ACC112 (cell line): ENCODE data around the gene ENDOU.

ENCODE experiments used
- H2AFZ ChIP-seq: fragments of 200-600 bp; sonication (generic); one replicate; pipeline ENCODE4 v1.6.0; 2017; ENCODE audit warnings: antibody characterized with exemption, low read length; ENCODE audit not compliant: unreplicated experiment
- H3K27ac ChIP-seq: fragments of 200-600 bp; sonication (generic); 2 replicates; pipeline ENCODE4 v1.5.1; 2014; ENCODE audit warnings: low read depth, mild to moderate bottlenecking, antibody characterized with exemption, low read length, moderate library complexity
- H3K27me3 ChIP-seq: fragments of 200-600 bp; sonication (generic); 2 replicates; pipeline ENCODE4 v1.6.1; 2014; ENCODE audit warnings: mild to moderate bottlenecking, antibody characterized with exemption, low read length, moderate library complexity, mixed read lengths; ENCODE audit not compliant: insufficient read depth
- H3K36me3 ChIP-seq: fragments of 200-600 bp; sonication (generic); 2 replicates; pipeline ENCODE4 v1.6.1; 2016; ENCODE audit warnings: mild to moderate bottlenecking, antibody characterized with exemption, low read length, moderate library complexity, mixed read lengths; ENCODE audit not compliant: insufficient read depth
- H3K4me1 ChIP-seq: fragments of 200-600 bp; sonication (generic); one replicate; pipeline ENCODE4 v1.6.1; 2016; ENCODE audit warnings: low read length, mixed read lengths; ENCODE audit not compliant: insufficient read depth, unreplicated experiment, control insufficient read depth
- H3K4me3 ChIP-seq: fragments of 200-600 bp; sonication (generic); 2 replicates; pipeline ENCODE4 v1.5.1; 2014; ENCODE audit warnings: mild to moderate bottlenecking, low read depth, low read length
- H3K79me2 ChIP-seq: fragments of 200-600 bp; sonication (generic); one replicate; pipeline ENCODE4 v1.6.0; 2016; ENCODE audit warnings: low read length; ENCODE audit not compliant: control insufficient read depth, unreplicated experiment, insufficient read depth

The ENDOU gene

GRCh38 chr12:47717046-47717442, 8.2 kb downstream of the ENDOU start:
- no peaks in the 10 kb centered on the region for H3K36me3 ChIP-seq
- H3K27me3 ChIP-seq, result no peaks in the 10 kb centered on the region
- no peak overlapping the region for H3K4me3 ChIP-seq
- H2AFZ ChIP-seq, result no peak overlapping the region
- no peak overlapping the region for H3K27ac ChIP-seq
- no peaks in the 10 kb centered on the region for H3K79me2 ChIP-seq
- peaks cover 7% of the 10 kb centered on the region for H3K4me1 ChIP-seq

DNA sequence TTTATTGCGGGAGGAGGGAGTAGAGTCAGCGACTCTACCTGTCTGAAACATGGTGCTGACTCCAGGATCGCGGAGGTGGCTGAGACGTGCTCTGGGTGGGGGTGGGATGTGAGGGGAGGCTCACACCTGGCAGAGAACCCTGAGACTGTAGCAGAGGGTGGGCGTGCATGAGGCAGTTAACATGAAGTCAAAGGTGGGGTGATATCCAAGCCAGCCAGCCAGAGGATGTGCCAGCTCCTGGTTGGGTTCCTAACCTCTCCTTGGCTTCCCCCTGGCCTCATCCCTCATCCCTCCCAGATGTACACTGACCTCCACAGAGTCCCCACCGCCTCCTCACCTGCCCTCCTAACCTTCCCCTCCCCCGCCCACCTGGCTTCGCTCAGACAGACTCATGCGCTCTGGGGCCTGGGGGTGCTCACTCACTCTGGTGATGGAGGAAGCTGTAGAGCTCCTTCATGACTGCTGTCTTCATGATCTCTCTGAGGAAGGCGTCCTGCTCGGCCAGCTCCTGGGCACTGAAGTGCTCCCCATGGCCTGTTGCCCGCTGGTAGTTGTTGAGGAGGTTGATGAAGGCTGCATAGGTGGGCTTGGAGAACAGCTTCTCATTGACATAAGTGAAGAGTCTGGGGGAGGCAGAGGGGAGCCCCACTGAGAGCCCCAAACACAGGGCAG, 9.3 kb downstream of the ENDOU start:
- H3K79me2 ChIP-seq, result no peaks in the 10 kb centered on the region
- no peaks in the 10 kb centered on the region for H3K36me3 ChIP-seq
- H3K27me3 ChIP-seq, result no peaks in the 10 kb centered on the region
- no peak overlapping the region for H2AFZ ChIP-seq
- no peak overlapping the region for H3K27ac ChIP-seq
- H3K4me1 ChIP-seq, result peaks cover 7% of the 10 kb centered on the region
- H3K4me3 ChIP-seq, result peak overlapping the region; percentile 47; the same call in 1 of the 2 replicates

DNA sequence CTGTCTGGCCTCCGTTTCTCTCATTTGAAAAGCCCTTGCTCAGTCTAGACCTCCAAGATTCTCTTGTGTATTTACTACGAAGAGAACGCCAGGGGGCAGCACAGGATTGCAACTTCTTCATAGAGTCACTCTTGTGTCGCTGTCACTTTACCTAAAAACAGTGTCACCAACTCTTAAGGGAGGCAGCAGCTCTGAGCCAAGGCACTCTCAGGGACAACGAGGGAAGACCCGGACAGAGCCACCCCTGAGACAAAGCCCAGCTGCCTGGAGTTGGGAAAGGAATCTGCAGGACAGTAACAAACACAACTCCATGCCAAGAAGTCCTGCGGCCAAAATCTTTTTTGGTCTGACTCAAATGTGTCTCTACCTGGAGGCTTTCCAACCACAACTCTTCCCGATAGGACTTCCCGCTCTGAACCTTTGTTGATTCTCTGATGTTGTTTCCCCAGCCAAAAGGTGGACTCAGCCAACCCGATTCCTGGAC, 9.9 kb downstream of the ENDOU start:
- Histone ChIP-seq H2AFZ (no peak overlapping the region), H3K27me3 (no peaks in the 10 kb centered on the region), H3K36me3 (no peaks in the 10 kb centered on the region), H3K4me3 (peak overlapping the region; percentile 47), H3K79me2 (no peaks in the 10 kb centered on the region), H3K4me1 (peaks cover 7% of the 10 kb centered on the region), H3K27ac (no peak overlapping the region)

DNA sequence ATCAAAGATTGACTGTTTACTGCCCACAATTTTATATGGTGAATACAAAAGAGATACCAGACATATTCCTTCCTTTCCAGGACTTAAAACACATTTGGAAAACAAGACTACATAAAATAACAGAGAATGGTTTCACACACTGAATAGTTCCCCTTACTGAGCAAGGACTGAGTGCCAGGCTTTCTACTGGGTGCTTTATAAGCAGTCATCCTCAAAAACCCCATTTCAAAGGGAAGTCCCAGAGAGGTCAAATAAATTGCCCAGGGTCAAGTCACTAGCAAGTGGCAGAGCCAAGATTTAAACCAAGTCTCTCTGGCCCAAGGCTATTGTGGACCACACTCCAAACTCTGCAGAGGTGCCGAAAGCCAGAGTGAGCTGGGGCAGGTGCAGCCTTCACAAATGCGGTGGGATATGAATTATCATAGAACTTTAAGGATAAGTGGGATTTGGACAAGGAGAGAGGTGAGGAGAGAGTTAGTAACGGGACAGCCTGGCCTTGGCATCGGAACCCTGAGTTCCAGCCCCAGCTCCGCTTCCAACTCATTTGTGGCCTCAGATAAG, 10.4 kb downstream of the ENDOU start:
- Histone ChIP-seq H3K36me3 (no peaks in the 10 kb centered on the region), H3K79me2 (no peaks in the 10 kb centered on the region), H3K4me3 (no peak overlapping the region), H3K27ac (no peak overlapping the region), H3K27me3 (no peaks in the 10 kb centered on the region), H2AFZ (no peak overlapping the region), H3K4me1 (peaks cover 7% of the 10 kb centered on the region)

DNA sequence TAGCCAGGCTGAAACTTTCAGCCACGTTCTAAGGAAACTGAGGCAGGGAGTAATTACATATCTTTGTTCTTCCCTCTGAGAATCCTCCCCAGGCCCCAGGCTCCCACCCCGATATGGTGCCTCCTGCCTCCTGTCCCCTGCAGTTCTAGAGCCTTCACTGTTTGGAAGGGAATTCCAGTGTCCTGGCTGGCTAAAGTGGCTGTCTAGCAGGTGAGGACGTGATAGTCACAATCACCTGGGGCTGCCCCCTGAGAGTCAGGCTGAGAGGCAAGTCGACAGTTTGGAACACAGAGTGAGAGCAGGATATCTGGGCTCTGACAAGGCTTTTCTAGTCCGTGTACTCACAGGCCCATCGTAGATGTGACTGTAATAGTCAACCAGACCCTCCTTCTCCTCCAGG, 13.1 kb downstream of the ENDOU start:
- H3K4me3 ChIP-seq, result no peak overlapping the region
- H3K4me1 ChIP-seq, result peaks cover 10% of the 10 kb centered on the region
- H2AFZ ChIP-seq, result no peak overlapping the region
- no peaks in the 10 kb centered on the region for H3K27me3 ChIP-seq
- H3K79me2 ChIP-seq, result no peaks in the 10 kb centered on the region
- no peaks in the 10 kb centered on the region for H3K36me3 ChIP-seq
- H3K27ac ChIP-seq, result no peak overlapping the region

GRCh38 chr12:47711448-47711847, 13.8 kb downstream of the ENDOU start:
- no peaks in the 10 kb centered on the region for H3K27me3 ChIP-seq
- H3K36me3 ChIP-seq, result no peaks in the 10 kb centered on the region
- no peak overlapping the region for H2AFZ ChIP-seq
- H3K27ac ChIP-seq, result no peak overlapping the region
- peaks cover 10% of the 10 kb centered on the region for H3K4me1 ChIP-seq
- peaks cover 2% of the 10 kb centered on the region for H3K79me2 ChIP-seq
- H3K4me3 ChIP-seq, result no peak overlapping the region

DNA sequence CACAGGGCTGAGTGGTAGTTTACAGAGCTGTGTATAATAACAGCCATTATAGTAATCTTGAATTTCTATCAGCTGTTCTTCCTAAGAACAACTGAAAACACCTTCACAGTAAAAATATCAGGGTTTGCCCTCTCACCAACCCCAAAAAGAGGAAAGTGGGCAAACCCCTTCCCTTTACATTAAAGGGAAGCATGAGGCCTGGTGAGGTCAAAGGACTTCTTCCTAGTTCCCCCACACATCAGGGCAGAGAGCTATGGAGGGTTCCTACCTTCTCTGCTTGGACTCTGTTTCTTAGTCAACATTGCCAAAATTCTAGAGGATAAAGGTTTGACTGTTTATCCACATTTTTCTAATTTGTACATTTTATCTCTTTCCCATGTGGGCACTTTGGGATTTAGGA, 15.0 kb downstream of the ENDOU start:
- H3K79me2 ChIP-seq, result peaks cover 12% of the 10 kb centered on the region
- no peak overlapping the region for H2AFZ ChIP-seq
- no peaks in the 10 kb centered on the region for H3K36me3 ChIP-seq
- H3K27ac ChIP-seq, result no peak overlapping the region
- H3K4me3 ChIP-seq, result no peak overlapping the region
- no peaks in the 10 kb centered on the region for H3K27me3 ChIP-seq
- peaks cover 10% of the 10 kb centered on the region for H3K4me1 ChIP-seq

- H3K27me3 ChIP-seq, result no peaks in the 10 kb centered on the region
- H3K79me2 ChIP-seq, result peaks cover 18% of the 10 kb centered on the region
- H3K4me1 ChIP-seq, result peaks cover 10% of the 10 kb centered on the region
- H2AFZ ChIP-seq, result no peak overlapping the region
- no peak overlapping the region for H3K27ac ChIP-seq
- H3K4me3 ChIP-seq, result no peak overlapping the region
- H3K36me3 ChIP-seq, result no peaks in the 10 kb centered on the region
Observed at GRCh38 chr12:47709671-47710070, 15.6 kb downstream of the ENDOU start.

DNA sequence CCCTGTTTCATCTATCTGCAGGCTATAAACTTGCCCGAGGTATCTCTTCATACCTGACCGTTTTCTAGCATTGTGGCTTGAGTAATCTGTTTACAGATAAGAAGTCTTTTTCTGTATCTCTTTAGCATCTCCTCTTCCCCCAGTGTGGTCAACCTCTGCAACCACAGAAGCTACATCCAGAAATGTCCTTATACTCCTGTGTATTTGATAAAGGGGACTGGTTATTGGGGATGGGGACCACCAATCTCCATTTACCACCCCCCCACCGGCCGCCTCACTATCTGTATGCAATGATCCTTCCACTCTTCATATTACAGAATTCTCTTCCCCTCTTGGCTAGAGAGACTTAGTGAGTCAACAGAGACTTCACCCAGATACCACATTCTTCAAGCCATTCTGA, 16.1 kb downstream of the ENDOU start:
- no peak overlapping the region for H3K4me3 ChIP-seq
- H3K27me3 ChIP-seq, result no peaks in the 10 kb centered on the region
- no peak overlapping the region for H2AFZ ChIP-seq
- H3K36me3 ChIP-seq, result no peaks in the 10 kb centered on the region
- peaks cover 10% of the 10 kb centered on the region for H3K4me1 ChIP-seq
- peaks cover 20% of the 10 kb centered on the region for H3K79me2 ChIP-seq
- H3K27ac ChIP-seq, result no peak overlapping the region

GRCh38 chr12:47707905-47708543, 17.3 kb downstream of the ENDOU start:
- H3K36me3 ChIP-seq, result no peaks in the 10 kb centered on the region
- H3K27me3 ChIP-seq, result no peaks in the 10 kb centered on the region
- H3K4me1 ChIP-seq, result peaks cover 10% of the 10 kb centered on the region
- peaks cover 33% of the 10 kb centered on the region for H3K79me2 ChIP-seq
- no peak overlapping the region for H3K27ac ChIP-seq
- H3K4me3 ChIP-seq, result peak overlapping the region; percentile 97; the same call in 1 of the 2 replicates
- H2AFZ ChIP-seq, result no peak overlapping the region

- H3K4me3 ChIP-seq, result peak overlapping the region; percentile 97; the same call in 1 of the 2 replicates
- H3K27ac ChIP-seq, result no peak overlapping the region
- H3K4me1 ChIP-seq, result peaks cover 10% of the 10 kb centered on the region
- no peaks in the 10 kb centered on the region for H3K27me3 ChIP-seq
- H3K36me3 ChIP-seq, result no peaks in the 10 kb centered on the region
- peaks cover 36% of the 10 kb centered on the region for H3K79me2 ChIP-seq
- H2AFZ ChIP-seq, result no peak overlapping the region
Observed at GRCh38 chr12:47707355-47707754, 17.9 kb downstream of the ENDOU start.
